ENCODE data around the gene BCL2L11.

BCL2L11 gene

GRCh38 chr2:111191877-111192276, 71.2 kb downstream of the BCL2L11 start:
- no peaks in the 10 kb centered on the region for H3K27me3 ChIP-seq (ENCODE audit: insufficient read depth, poor library complexity, severe bottlenecking)
- H3K27ac ChIP-seq (replicated peaks) = no peak overlapping the region
- no peak for DNase-seq (ENCODE audit: low read depth in 1 of 2, low spot score in 1 of 2)
- no peak overlapping the region for H3K4me3 ChIP-seq (replicated peaks; ENCODE audit: insufficient read depth, low read length)
- no peak for TF ChIP-seq GABPA (IDR thresholded peaks at IDR 0.05; ENCODE audit: low read depth)
- no peak for TF ChIP-seq REST (IDR thresholded peaks at IDR 0.05; ENCODE audit: insufficient replicate concordance, low read depth)
- no peak for TF ChIP-seq POLR2AphosphoS5 (IDR thresholded peaks at IDR 0.05; ENCODE audit: low read depth)
- TF ChIP-seq, protein P1, sequence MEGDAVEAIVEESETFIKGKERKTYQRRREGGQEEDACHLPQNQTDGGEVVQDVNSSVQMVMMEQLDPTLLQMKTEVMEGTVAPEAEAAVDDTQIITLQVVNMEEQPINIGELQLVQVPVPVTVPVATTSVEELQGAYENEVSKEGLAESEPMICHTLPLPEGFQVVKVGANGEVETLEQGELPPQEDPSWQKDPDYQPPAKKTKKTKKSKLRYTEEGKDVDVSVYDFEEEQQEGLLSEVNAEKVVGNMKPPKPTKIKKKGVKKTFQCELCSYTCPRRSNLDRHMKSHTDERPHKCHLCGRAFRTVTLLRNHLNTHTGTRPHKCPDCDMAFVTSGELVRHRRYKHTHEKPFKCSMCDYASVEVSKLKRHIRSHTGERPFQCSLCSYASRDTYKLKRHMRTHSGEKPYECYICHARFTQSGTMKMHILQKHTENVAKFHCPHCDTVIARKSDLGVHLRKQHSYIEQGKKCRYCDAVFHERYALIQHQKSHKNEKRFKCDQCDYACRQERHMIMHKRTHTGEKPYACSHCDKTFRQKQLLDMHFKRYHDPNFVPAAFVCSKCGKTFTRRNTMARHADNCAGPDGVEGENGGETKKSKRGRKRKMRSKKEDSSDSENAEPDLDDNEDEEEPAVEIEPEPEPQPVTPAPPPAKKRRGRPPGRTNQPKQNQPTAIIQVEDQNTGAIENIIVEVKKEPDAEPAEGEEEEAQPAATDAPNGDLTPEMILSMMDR (IDR thresholded peaks at IDR 0.05; ENCODE audit: insufficient read depth, low read length) = no peak

- no peak overlapping the region for H3K27ac ChIP-seq (replicated peaks)
- no peak overlapping the region for H3K4me3 ChIP-seq (replicated peaks; ENCODE audit: insufficient read depth, low read length)
- H3K27me3 ChIP-seq (ENCODE audit: insufficient read depth, poor library complexity, severe bottlenecking) = no peaks in the 10 kb centered on the region
- no peak for DNase-seq (ENCODE audit: low read depth in 1 of 2, low spot score in 1 of 2)
- TF ChIP-seq REST (IDR thresholded peaks at IDR 0.05; ENCODE audit: insufficient replicate concordance, low read depth) (no peak), GABPA (IDR thresholded peaks at IDR 0.05; ENCODE audit: low read depth) (no peak), POLR2AphosphoS5 (IDR thresholded peaks at IDR 0.05; ENCODE audit: low read depth) (no peak), SPI1 (IDR thresholded peaks at IDR 0.05; ENCODE audit: borderline replicate concordance, low read depth) (no peak)
- TF ChIP-seq, protein P1 (IDR thresholded peaks at IDR 0.05; ENCODE audit: insufficient read depth, low read length) = no peak
These were observed 72.2 kb downstream of the BCL2L11 start for GRCh38 chr2:111192776-111193368.

- no peak overlapping the region for H3K27ac ChIP-seq (replicated peaks)
- TF ChIP-seq GABPA (IDR thresholded peaks at IDR 0.05; ENCODE audit: low read depth) (no peak), SPI1 (IDR thresholded peaks at IDR 0.05; ENCODE audit: borderline replicate concordance, low read depth) (no peak), REST (IDR thresholded peaks at IDR 0.05; ENCODE audit: insufficient replicate concordance, low read depth) (no peak), POLR2AphosphoS5 (IDR thresholded peaks at IDR 0.05; ENCODE audit: low read depth) (no peak)
- TF ChIP-seq, protein P1 (IDR thresholded peaks at IDR 0.05; ENCODE audit: insufficient read depth, low read length) = no peak
- no peaks in the 10 kb centered on the region for H3K27me3 ChIP-seq (ENCODE audit: insufficient read depth, poor library complexity, severe bottlenecking)
- no peak for DNase-seq (ENCODE audit: low read depth in 1 of 2, low spot score in 1 of 2)
- no peak overlapping the region for H3K4me3 ChIP-seq (replicated peaks; ENCODE audit: insufficient read depth, low read length)
These were observed 74.3 kb downstream of the BCL2L11 start for GRCh38 chr2:111194835-111195621.

Measured in HL-60 (cell line).